SK-N-SH treated with all-trans-retinoic acid at 6 μM for 48 hours (cell line): ENCODE results near the gene C1orf232.

ENCODE experiments used
- OSR1 ChIP-seq: fragments of 250-450 bp; sonication (Bioruptor Pico); IDR thresholded peaks from 2 replicates; pipeline ENCODE4 v1.8.0; 2022; ENCODE audit warnings: moderate library complexity, mild to moderate bottlenecking, inconsistent platforms
- RARB ChIP-seq: fragments of 250-450 bp; sonication (Bioruptor Pico); IDR thresholded peaks from 2 replicates; pipeline ENCODE4 v1.8.0; 2021; ENCODE audit warnings: mild to moderate bottlenecking, moderate library complexity
- SNAI2 ChIP-seq: fragments of 250-450 bp; sonication (Bioruptor Pico); IDR thresholded peaks from 2 replicates; pipeline ENCODE4 v1.5.0; 2020; ENCODE audit warnings: mild to moderate bottlenecking, moderate library complexity
- ZC3H10 ChIP-seq: fragments of 250-450 bp; sonication (Bioruptor Pico); IDR thresholded peaks from 2 replicates; pipeline ENCODE4 v1.5.1; 2021; ENCODE audit warnings: mild to moderate bottlenecking, moderate library complexity
- ZFP3 ChIP-seq: fragments of 250-450 bp; sonication (Bioruptor Pico); IDR thresholded peaks from 2 replicates; pipeline ENCODE4 v1.5.0; 2020; ENCODE audit warnings: mild to moderate bottlenecking, moderate library complexity
- TF ChIP-seq, protein P1 (sequence below): fragments of 250-450 bp; sonication (Bioruptor Pico); IDR thresholded peaks from 2 replicates; pipeline ENCODE4 v1.8.0; 2020; ENCODE audit warnings: mild to moderate bottlenecking, moderate library complexity, borderline replicate concordance

DNA sequence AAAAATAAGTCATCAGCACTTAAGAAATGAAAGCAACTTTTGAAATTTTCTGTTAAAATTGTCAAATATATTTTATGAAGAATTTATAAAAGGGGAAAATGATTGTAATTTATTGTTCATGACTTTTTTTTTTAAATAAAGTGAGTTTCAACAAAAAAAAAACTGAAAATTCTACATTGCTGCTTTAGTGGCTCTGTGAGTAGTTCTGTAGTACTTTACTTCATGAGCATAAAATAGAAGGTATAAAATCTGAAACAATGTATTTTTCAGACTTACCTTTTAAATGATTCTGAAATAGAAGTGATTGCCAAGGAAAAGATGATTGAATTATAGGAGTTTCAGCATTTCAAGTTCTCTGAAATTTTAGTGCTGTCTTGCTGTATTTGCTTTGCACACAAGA is 43.4 kb downstream of the C1orf232 start:
- no peak for TF ChIP-seq ZFP3 (CRISPR knock-in tag)
- TF ChIP-seq ZC3H10 (CRISPR knock-in tag): no peak
- TF ChIP-seq OSR1 (CRISPR knock-in tag): no peak
- TF ChIP-seq, protein P1, sequence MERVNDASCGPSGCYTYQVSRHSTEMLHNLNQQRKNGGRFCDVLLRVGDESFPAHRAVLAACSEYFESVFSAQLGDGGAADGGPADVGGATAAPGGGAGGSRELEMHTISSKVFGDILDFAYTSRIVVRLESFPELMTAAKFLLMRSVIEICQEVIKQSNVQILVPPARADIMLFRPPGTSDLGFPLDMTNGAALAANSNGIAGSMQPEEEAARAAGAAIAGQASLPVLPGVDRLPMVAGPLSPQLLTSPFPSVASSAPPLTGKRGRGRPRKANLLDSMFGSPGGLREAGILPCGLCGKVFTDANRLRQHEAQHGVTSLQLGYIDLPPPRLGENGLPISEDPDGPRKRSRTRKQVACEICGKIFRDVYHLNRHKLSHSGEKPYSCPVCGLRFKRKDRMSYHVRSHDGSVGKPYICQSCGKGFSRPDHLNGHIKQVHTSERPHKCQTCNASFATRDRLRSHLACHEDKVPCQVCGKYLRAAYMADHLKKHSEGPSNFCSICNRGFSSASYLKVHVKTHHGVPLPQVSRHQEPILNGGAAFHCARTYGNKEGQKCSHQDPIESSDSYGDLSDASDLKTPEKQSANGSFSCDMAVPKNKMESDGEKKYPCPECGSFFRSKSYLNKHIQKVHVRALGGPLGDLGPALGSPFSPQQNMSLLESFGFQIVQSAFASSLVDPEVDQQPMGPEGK (CRISPR knock-in tag): no peak
- no peak for TF ChIP-seq SNAI2 (CRISPR knock-in tag)
- TF ChIP-seq RARB: no peak
